Measurements from ENCODE around the gene RBM47.
"Not testable (repeated sequence)": the region's sequence is repeated elsewhere in the genome, so short reads cannot be mapped to it uniquely, and the experiment has no call there.

Gene RBM47

DNA sequence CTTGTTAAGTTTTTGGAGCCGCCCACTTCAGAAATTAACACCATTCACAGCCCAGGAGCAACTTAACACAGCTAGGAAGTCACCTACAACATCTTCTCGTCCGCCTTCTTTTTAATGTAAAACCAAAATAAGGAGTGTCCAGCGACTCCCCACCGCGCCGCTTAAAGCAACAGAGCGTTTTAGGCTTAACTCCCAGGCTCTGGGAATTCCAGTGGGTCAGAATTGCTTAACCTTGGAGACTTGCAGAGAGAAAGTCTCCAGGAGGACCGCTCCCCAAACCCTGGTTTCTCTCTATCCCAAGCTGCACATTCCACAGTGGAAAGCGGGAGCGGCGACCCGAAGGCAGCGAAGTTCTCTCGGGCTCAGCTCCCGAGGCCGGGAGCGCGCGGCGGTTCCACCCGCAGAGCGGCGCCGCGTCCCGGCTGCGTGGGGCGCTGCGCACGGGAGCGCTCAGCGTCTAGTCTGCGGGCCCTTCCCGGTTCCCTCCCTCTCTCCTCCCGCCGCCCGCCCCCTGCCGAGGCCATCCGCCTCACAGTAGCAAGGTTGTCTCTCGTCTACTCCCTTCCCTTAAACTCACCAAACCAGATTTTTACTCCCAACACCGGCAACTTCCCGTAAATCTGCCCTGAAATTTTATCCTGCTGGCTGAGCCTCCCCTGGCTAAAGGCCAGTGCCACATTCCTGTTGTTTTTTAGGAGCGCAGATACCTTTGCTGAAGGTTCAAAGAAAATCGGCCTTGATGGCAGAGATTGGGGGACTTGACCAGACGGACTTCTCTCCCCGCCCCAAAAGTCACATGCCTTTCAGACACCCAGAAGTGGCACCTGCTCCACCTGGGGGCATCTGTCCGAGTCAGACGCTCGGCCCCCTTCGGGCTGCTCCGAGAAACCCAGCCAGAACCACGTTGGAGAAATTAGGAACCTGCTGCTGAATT, at the start of gene RBM47:
TSS of gene RBM47 (minus strand) at position 464 of the 934 bp plus-strand sequence. CDS start 190,971 bp downstream, outside the sequence.
- DNase-seq (ENCODE audit: low read depth, low spot score) = peak; percentile 88

DNA sequence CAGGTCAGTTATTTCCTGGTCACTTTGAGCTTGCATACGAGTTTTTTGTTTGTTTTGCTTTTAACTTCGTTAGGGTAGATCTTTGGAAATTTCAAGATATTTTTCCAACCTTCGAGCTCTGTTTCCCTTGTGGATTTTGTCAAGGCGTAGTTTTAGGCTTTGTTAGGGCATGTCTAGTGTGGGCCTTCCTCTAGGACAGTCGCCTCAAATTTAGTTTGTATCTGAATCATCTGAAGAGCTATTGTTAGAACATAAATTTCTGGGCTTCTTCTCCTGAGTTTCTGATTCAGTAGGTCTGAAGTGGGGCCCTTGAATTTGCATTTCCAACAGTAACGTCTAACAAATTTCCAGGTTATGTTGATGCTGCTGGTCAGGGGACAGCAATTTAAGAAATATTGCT, 48.8 kb upstream of the RBM47 start:
- no peak for DNase-seq (ENCODE audit: low read depth, low spot score)

- DNase-seq (ENCODE audit: low read depth, low spot score) = no peak
Measured at GRCh38 chr4:40675166-40675565, 45.5 kb upstream of the RBM47 start.

DNA sequence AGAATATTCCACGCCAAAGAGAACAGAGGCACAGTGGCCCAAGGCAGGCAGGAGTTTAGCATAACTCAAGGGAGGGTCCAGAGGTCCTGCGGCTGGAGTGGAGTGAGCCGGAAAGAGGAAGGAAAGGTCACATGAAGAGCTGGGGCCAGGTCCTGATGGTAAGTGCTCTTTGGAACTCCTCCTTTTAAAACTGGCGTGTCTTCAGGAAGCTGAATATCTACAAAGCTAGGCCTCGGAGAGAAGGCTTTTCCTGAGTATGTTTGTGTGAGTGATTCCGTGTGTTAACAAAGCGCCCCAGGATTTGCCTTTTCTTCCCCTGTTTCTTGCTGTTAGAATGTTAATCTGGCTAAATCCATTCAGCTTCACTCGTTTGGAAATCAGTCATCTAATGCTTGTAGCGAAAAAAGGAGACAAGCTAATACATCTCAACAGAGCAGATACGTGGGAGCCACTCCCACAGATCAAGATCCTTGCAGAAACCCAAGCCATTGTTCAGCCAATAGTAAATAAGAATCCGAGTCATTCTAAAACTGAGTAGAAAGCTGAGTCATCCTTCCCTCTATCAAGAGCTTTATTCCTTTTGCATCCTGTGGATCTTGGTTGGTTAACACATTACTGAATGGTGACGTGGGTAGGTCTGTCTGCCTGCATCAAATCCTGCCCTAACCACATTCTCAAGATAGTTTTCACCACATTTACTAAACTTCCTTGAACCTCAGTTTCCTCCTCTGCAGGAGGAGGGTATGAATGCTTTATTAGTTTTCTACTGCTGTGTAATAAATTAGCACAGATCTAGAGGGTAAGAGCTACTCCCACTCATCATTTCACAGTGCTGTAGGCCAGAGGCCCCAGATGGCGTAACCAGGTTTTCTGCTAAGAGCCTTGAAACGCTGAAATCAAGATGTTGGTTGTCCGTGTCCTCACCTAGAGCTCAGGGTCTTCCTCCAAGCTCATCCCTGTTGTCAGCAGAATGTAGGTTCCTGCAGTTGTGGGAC, 43.2 kb upstream of the RBM47 start:
- peak; percentile 77 for DNase-seq (ENCODE audit: low read depth, low spot score)

GRCh38 chr4:40669504-40669903, 39.8 kb upstream of the RBM47 start:
- DNase-seq (ENCODE audit: low read depth, low spot score) = no peak

GRCh38 chr4:40665842-40666241, 36.2 kb upstream of the RBM47 start:
- DNase-seq (ENCODE audit: low read depth, low spot score) = no peak

- DNase-seq (ENCODE audit: low read depth, low spot score) = no peak
Measured at GRCh38 chr4:40662962-40663604, 33.4 kb upstream of the RBM47 start.

- no peak for DNase-seq (ENCODE audit: low read depth, low spot score)
Measured at GRCh38 chr4:40661803-40662202, 32.1 kb upstream of the RBM47 start.

- no peak for DNase-seq (ENCODE audit: low read depth, low spot score)
Measured at GRCh38 chr4:40656201-40656863, 26.7 kb upstream of the RBM47 start.

DNA sequence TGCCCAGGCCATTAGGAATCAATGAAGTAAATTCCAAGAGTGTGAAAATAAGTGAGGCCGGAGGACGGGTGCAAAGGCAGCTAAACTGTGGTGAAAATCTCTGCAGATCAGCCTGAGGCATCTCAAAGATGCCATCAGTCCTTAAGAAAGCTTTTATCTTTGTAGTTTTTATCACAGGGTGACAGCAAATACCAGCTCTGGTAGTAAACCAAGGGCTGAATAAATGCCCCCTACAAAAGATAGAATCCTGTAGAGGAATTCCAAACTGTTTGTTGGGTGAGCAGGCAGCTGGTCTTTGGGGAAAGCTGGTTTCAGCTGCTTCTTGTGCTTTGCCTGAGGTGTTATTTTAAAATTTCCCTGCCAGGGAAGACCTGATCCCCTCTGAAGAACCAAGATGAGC, 21.6 kb upstream of the RBM47 start:
- peak; percentile 86 for DNase-seq (ENCODE audit: low read depth, low spot score)

- no peak for DNase-seq (ENCODE audit: low read depth, low spot score)
Measured at GRCh38 chr4:40649321-40649720, 19.7 kb upstream of the RBM47 start.

DNA sequence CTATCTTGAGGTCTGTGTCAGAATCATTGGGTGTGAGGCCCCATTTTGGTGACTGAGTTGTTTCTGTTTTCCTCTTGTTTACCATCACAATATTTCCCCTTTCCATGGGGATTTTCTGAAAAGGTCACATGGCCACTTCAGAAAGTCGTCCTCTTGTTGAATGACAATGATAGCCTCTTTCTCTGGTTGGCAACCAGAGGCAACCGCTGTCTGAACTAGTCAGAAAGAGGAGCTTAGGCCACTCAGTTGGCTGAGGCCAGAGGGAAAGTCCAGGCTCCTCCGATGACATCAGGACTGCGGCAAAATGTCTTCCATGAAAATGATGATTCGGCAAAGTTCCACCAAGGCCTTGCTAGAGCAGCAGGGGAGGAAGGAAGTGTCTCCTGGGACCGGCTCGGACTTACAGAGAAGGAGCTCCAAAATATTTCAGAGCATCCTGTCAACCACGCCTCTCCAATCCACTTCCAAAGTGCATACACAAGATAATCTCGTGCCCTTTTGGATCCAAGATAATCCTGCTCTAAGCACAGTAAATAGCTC, 19.1 kb upstream of the RBM47 start:
- peak; percentile 53 for DNase-seq (ENCODE audit: low read depth, low spot score)

- no peak for DNase-seq (ENCODE audit: low read depth, low spot score)
Measured at GRCh38 chr4:40648131-40648530, 18.5 kb upstream of the RBM47 start.

DNA sequence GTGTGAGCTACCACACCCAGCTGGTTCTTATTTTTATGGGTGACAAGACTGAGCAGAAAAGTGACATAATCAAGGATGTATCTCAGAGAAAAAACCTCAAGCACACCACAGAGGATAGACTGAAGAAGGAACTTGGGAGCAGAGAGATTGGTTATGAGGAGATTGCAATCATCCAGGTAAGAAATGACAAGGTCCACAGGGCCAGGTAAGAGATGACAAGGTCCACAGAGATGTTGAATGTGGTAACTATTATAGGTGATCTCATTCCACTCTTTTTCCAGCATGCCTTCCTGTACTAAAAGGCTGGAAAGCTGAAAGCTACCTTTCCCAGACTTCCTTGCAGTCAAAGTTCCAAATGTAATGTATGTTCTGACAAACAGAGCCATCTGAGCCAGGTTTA, 15.9 kb upstream of the RBM47 start:
- DNase-seq (ENCODE audit: low read depth, low spot score) = no peak

DNA sequence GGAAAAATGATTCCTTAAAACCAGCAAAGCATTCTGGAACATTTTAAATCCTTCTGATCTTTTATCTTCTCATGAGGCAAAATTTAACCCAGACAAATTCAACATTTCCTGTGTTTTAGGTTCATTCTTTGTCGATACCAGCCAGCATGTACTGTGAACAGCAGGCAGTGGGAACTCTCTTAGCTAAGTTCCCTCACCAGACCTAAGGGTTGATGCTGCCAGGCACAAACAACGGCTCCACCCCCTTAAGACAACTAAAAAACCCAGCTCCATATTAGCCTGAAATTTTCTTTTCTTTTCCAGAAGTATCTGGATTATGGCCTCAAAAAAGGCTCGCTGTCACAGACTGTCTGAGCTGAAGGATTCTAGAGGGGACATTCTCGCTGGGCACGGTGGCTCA, 2.4 kb upstream of the RBM47 start:
- DNase-seq (ENCODE audit: low read depth, low spot score) = no peak

DNA sequence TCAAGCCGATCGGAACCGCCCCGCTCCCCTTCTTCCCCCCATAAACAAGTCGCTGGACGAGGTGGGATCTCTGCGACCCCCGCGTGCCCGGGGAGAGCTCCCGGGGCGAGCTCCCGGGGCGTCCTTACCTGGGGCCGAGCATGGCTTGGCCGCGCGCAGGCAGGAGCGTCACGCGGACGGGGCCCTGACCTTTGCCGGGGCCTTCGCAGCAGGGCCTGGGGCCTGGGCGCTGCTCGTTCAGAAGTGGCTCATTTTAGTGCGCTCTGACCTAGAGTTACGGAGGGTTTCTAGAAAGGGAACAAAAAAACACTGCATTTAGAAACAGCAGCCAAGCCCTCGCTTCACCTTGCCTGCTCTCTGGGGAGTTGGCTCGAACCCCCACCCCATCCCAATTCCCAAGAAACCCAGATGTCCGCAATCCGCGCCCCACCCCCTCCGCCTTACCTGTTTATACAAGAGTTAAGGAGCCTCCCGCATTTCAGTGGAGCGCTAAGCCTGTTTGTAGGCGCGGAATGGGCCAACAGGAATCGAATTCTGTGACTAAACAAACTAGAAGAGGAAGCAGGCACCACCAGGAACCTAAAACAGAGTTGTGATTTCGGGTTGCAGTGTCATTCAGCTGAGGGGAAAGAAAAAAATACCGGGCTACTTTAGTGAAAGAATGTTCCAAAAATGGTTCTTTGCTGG, 814 bp upstream of the RBM47 start:
- DNase-seq (ENCODE audit: low read depth, low spot score) = peak; percentile 83

- no peak for DNase-seq (ENCODE audit: low read depth, low spot score)
Measured at GRCh38 chr4:40628888-40629287, 776 bp downstream of the RBM47 start.

GRCh38 chr4:40628407-40628806, 1.3 kb downstream of the RBM47 start:
- DNase-seq (ENCODE audit: low read depth, low spot score) = not testable (repeated sequence)

DNA sequence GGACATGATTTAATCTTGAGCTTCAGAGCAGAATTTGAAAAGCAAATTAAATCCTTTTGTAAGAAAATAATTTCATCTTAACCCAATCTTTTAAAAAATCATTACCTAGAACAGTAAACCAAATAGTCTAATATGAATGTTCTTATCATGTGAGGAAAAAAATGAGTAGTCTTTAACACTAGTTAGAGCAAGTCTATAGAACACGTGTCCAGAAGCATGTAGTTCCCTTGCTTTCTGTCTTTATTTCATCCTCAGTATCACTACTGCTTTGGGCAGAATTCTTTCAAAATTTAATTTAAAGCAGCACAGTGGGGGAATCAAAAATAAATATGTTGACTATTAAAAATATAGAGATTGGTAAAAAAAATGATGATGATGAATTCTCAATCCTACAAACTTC, 2.1 kb downstream of the RBM47 start:
- DNase-seq (ENCODE audit: low read depth, low spot score) = no peak
